GM21576 (cell line): Measurements from ENCODE around the gene TAF1A.
A peak's percentile ranks its signal among the peaks of the same experiment; 100 is the strongest.
"Not testable (repeated sequence)": the region's sequence is repeated elsewhere in the genome, so short reads cannot be mapped to it uniquely, and the experiment has no call there.

Source experiments
- ATAC-seq: cut with Tn5 transposase; IDR thresholded peaks from one replicate; pipeline ENCODE4 v1.9.1; 2021; ENCODE audit warnings: mild to moderate bottlenecking, moderate library complexity; ENCODE audit not compliant: unreplicated experiment

Gene TAF1A

DNA sequence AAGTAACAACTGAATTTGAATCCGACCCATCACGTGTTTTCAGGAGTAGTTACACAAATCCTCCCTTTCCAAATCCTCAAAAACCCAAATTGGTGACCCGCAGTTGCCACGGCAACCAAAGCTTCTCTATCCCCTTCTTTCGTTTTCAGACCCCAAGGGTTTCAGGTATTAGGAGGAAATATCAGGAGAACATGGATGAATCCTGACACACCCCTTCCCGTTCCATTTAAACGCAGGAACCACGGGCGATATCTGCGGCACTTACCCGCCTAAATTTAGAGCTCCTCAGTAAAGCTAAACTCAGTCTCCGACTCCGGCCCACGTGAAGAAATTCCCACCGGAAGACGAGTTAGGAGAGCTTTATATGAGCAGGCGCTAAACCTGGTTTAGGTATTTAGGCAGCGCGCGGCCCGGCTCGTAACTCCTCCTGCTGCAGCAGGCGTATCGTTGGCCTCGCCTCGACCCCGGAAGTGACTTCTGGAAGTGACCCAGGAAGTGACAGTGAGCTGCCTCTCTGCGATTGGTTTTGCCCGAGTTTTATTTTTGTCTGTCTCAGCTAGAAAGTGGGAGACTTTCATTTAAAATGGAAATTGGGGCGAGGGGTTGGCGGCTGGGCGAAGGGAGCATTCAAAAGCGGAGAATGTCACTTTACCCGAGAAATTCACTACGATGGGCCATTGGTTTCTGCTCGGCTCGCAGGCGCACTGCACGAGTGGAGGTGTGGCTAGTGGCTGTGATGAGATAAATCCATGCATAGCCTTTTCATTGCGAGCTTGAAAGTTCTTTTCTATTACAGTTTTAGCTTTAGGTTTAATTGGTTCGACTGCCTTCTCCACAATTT, at the start of gene TAF1A:
Gene TAF1A (minus strand): TSS at position 472 of the 841 bp plus-strand sequence.
- ATAC-seq = peak; percentile 99

DNA sequence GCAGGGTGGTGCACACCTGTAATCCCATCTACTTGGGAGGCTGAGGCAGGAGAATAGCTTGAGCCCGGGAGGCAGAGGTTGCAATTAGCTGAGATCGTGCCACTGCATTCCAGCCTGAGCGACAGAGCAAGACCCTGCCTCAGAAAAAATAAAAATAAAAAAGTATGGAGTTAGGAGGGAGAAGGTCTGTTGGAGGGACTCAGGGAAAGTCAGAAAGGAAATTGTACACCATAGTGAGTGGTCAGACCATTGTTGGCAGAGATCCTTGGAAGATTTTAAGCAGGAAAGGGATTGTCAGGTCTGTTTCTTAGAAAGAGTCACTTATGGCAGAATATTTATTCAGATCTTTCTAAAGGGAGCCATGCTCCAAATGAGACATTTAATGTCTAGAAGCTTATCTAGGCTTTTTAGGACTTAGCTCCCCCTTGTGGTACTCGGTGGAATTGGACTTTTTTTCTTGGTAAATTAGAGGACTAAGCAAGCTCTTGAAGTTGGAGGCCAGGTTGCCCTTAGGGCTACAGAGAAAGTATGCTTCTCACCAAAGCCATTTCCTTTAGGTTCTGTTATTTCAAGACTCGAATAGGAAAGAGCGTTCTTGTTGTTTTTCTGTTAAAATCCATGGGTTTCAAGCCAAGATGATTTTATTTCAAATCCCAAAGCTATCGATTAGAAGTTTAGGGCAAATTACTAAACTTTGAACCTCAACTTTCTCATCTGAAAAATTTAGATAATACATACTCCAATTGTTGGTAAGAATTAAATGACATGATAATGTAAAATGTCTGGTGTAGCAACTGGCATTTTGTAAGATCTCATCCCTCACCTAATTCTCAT, 44.7 kb upstream of the TAF1A start:
- peak; percentile 91 for ATAC-seq

DNA sequence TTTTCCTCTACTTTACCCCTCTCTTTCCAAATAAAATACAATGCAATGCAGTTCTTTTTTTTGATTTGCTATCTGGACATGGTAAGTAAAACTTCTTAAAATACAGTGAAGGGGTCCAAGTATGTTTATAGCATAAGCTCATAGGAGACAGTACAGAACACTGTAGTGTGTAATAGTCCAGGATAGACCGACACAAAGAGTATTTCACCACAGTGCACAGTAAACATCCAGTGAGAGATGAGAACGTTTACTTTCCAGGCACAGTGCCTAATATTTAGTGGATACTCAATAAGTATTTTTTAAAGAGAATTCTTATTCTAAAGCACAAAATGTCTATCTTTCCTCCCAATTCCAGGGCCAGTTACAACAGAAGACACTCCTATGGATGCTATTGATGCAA, 43.0 kb upstream of the TAF1A start:
- ATAC-seq = no peak

DNA sequence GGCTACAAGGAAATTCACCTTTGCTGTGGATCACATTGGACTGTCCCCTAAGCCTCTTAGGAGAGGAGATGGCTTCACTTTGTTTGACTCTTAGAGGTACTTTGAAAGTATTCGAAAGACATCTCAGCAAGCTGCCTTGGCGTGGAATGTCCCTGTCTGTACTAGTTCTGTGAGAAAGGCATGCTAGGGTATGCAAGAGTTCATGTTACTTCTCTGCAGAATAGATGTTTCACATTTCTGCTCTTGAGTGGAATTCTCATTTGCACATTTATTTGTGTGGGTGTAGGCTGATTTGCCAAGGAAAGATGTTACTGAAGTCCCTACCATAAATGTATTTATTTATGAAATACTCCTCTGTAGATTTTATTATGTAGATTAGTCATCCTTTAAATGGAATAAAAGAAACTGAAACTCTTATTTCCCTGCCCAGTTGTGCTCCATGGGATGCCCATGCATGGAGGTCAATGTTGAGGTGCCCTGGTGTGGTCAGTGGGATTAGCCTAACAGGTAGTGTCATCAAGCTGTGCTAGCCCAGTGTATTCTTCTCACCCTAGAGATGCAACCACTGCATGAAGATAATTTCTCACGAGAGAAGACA, 42.0 kb upstream of the TAF1A start:
- ATAC-seq = no peak

DNA sequence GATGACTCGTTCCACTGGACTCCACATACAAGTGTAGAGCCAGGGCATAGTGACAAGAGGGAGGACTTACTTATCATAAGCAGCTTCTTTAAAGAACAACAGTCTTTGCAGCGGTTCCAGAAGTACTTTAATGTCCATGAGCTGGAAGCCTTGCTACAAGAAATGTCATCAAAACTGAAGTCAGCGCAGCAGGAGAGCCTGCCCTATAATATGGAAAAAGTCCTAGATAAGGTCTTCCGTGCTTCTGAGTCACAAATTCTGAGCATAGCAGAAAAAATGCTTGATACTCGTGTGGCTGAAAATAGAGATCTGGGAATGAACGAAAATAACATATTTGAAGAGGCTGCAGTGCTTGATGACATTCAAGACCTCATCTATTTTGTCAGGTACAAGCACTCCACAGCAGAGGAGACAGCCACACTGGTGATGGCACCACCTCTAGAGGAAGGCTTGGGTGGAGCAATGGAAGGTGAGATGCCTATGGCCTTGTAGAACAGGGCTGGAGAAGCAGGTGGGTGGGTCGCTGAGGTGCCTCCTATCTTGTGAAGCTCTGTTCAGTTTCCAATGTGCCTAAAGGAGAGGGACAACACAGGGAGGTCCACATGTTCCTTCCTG, 40.3 kb upstream of the TAF1A start:
- ATAC-seq = no peak

DNA sequence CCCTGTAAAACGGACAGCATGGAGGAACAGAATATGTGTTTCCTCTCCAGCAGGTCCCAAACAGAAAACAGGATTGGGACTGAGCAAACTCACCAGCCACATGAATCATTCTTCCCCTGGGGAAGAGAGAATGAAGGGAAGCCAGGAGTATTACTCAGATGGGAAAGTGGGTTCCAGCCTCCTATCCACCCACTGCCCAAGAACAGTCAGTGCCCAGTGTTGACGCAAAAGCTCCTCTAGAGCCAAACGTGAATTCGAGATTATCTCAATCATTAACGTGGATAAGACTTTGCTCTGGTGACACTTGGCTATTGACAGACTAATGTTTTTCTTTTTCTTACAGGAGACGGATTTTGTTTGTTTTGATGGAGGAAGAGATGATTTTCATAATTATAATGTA, 37.5 kb upstream of the TAF1A start:
- no peak for ATAC-seq

DNA sequence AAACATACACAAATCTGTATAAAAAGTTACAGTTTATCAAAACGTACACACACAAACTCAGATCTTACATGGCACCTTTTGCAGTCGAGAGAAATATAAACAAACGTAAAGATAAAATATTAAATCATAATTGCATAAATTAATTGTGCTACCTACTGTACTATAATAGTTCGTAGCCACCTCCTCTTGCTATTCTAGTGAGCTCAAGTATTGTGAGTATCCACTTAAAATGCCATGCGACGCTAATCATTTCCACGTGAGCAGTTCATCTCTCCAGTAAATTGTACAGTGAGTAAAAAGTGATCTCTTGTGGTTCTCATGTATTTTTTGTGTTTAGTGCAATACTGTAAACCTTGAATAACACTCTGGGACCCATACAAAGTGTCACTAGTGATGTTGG, 34.5 kb upstream of the TAF1A start:
- no peak for ATAC-seq

DNA sequence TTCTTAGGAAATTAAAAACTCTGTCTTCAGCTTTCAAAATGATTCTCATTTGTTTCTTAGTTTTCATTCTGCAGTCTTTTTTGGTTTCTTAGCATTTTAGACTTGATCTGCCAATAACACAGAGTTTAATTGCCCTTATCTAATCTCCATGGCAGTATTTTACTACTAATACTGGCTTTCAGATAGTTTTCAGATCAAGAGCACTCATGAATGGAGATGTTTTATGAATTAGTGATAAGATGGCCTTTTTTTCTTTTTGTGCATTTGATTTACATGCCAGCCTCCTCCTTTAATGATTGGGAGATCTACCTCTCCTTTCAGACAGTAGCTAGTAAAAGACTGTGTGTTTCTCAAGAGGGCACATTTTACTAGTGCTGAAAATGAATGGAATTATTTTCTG, 33.7 kb upstream of the TAF1A start:
- ATAC-seq = no peak

DNA sequence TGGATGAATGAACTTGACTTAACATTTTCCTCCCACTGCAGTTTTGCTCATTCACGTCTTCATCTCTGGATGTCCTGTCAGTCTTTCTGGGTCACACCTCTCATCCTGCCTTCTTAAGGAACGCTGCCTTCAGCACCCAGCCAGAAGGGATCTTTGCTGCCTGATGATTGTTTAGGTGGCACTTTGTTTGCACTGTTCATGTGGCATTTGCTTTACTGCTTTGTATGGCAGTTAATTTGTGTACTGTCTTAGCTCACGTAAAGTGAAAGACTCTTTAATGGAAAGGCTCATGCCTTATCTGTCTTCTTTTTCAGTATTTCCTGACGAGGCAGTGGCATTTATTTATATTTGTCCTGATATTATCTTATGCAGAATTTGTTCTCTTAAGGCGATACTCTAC, 33.0 kb upstream of the TAF1A start:
- no peak for ATAC-seq

DNA sequence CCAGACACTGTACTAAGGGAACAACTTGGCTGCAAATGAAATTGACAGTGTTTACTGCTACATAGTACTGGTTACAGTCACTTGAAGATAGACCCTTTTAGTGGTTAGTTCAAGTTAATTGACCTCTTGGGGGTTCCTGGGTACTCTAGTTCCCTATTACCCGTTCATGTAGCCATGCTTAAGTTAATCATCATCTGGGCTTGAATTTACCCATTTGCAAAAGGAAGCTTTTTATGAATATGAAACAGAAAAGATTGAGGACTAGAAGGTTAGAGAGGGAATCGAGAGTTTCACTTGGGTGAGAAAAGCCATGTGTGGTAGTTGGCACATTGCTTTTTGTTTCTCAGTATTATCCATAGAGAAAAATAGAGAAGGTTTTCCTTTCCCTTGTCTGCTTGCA, 30.8 kb upstream of the TAF1A start:
- peak; percentile 24 for ATAC-seq

DNA sequence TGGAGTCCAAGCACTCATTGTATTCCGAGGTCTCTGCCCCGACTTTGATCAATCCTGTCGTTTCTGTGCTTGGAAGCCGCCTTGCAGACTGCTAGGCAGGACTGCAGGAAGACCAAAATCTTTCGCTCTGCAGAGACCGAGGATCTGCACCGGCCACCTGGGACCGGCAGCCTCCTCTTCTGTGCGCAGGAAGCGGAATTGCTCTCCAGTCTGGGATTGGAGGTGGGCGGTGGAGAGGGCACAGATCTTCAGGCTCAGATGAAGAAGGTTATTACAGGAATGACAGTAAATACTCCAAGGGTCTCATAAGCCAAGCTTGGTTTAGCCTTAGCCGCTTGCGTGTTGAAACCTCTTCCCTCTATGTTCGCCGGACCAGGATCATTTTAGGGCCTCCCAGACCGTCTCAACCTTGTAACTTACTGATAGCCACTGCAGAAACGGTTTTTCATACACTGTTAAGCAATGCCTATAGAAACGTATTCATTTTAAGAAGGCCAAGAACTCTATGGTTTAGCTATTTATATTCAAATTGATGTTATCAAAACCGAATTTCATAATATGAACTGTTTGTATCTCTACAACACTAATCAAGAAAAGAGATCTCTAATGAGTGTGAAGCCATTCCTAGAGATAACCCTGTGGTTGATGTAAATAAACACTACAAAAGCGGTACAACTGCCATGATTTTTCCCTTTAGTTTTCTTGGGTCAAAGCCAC, 29.3 kb upstream of the TAF1A start:
- ATAC-seq = no peak

DNA sequence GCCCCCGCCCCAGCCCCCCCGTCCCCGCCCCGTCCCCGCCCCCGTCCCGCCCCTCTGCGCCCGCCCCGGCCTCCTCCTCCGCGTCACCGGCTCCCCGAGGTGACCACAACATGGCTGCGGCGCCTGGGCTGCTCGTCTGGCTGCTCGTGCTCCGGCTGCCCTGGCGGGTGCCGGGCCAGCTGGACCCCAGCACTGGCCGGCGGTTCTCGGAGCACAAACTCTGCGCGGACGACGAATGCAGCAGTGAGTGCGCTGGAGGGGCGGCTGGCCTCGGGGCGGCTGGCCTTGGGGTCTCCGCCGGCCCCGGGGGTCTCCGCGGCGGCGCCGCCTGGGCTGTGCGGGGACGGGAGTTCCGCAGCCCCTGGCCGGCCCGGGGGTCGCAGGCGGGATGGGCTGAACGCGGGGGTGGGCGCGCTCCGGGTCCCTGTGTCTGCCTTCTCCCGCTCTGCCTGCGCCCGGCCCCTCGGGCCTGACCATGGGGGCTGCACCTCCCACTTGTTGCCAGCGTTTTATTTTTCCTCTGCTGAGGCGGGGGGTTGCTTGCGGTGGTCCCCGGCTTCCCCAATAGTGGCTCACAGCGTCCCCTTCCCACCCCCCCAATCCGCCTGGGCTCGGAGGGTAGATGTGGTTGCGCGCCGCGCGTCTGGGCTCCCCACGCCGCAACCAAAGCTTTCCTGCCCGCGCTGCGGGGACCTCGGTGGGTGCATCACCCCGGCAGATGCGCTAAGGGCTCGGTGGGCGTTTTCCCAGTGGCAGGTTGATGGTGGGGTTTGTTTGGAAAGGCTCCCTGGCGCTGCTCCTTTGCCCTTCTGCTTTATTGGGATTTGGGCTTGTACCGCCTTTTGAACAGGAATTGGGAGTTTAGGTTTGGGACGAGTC, 28.5 kb upstream of the TAF1A start, which contains the start of gene MIA3:
Gene MIA3 (plus strand): TSS at position 97 of the 879 bp plus-strand sequence. CDS start 14 bp downstream, at position 111.
- ATAC-seq = peak; percentile 59

DNA sequence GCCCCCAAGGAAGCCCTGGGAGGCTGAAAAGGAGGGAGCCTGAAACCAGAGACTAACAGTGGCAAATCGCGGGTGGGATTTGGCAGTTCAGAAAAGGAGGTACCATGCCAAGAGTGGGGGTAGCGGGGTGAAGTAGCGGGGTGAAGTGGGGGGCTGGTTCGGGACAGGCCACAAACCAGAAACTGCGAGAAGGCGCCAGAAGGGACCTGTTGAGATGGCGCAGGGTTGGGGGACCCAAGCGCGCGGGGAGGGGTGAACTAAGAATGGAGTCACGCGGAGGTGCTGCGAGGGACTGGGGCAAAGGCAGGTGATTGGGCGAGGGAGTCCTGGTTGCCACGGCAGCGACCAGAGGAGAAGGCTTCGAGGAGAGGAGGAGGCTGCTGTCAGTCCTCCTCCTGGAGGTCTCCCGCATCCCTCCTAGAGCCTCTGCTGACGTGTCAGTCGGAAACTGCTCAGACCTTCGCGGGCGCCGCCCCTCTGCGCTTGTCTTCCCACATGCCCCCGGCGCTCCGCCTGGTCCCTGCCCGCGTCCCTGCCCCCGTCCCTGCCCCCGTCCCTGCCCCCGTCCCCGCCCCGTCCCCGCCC, 27.7 kb upstream of the TAF1A start:
- peak; percentile 80 for ATAC-seq

DNA sequence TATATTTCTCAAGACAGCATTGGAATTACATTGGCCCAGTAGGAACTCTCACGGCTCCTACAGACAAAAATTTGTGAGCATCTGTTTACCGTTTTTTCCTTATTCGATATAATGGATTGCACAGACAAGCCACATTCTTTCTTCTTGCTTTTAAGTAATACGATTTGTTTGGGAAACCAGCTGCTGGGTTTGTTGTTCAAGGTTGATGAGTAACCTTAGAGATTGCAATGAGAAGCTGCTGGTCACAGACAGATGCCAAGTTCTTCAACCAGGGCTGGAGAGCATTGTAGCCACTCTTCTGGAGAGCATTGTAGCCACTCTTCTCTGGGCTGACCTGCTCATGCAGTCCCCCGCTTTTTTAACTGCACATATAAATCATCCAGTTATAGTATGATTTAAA, 26.8 kb upstream of the TAF1A start:
- ATAC-seq = no peak

DNA sequence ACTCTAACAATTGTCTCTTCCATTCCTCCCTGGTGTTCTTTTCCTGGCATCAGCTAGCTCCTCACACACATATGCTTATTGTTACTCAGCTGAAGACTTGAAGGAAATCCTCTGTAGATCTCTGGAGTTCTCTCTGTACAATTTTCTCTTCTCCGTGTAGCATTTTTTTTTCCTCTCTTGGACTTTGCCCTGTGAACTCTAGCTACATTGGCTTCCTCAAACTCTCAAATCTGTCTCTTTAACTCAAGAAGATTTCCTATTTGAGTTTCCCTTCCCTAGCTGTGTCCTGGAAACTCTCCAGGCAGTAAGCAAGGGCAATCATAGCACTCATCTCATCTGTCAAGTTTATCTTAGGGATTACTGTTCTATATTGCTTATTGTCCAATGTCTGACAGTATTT, 23.9 kb upstream of the TAF1A start:
- no peak for ATAC-seq

DNA sequence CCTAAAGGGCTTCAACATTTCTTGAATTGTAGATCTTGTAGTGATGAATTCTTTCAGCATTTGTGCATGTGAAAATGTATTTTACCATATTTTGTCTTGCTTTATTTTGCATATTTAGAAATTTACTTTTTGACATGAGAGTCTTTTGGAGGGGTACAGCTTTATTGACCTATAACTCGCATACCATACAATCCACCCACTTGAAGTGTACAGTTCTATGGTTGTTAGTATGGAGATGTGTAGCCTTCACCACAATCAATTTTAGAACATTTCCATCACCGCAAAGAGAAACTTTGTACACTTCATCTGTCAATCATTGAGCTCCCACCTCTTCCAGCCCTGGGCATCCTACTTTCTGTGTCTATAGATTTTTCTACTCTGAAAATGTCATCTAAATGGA, 21.0 kb upstream of the TAF1A start:
- ATAC-seq = no peak

DNA sequence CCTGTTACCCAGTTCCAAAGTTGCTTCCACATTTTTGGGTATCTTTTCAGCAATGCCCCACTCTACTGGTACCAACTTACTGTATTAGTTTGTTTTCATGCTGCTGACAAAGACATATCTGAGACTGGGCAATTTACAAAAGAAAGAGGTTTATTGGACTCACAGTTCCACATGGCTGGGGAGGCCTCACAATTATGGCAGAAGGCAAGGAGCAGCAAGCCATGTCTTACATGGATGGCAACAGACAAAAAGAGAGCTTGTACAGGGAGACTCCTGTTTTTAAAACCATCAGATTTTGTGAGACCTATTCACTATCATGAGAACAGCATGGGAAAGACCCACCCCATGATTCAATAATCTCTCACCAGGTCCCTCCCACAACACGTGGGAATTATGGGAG, 19.4 kb upstream of the TAF1A start:
- not testable (repeated sequence) for ATAC-seq

DNA sequence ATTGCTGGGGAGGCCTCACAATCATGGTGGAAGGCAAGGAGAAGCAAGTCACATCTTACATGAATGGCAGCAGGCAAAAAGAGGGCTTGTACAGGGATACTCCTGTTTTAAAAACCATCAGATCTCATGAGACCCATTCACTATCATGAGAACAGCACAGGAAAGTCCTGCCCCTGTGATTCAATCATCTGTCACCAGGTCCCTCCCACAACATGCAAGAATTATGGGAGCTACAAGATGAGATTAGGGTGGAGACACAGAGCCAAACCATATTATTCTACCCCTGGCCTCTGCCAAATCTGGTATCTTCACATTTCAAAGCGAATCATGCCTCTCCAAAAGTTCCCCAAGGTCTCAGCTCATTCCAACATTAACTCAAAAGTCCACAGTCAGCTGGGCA, 17.0 kb upstream of the TAF1A start:
- ATAC-seq = no peak

DNA sequence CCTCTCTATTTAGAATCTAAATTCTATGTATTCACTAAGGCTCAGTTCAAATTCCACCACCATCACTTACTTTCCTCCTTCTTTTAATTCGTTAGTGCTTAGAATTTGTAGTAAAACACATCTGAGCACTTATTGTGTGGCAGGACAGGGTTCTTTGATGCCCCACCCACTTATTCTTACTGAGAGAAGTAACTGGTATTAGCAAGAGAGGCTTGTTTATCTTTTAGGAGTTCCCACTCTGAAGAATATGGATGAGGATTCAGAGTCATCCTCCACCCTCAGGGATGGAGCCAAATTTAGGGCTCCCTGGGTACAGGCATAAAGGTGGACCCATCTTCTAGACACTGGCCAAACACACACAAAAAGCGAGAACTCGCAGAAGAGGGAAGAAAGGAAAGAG, 11.5 kb upstream of the TAF1A start:
- ATAC-seq = no peak
